ENCODE data around the gene HLA-C. TPM values are rescaled to one million over a fixed set of nuclear protein-coding genes. Genes with fewer than 3 reads are reported as not detected.

The HLA-C gene
- 108 TPM for total RNA-seq
- 351 TPM for polyA plus RNA-seq

GRCh38 chr6:31271641-31272357, at the start of gene HLA-C:
HLA-C (minus strand) TSS chr6:31272092; CDS start chr6:31272071, 21 bp downstream.
- Histone ChIP-seq H3K4me3 (ENCODE audit: low read depth, low read length) (peak within 1 kb of the TSS; percentile 80), H3K36me3 (ENCODE audit: insufficient read depth) (peaks cover 9% of the 10 kb centered on the region), H3K27ac (ENCODE audit: low read depth) (peak within 1 kb of the TSS; percentile 100), H3K4me1 (ENCODE audit: insufficient read depth) (no peaks in the 10 kb centered on the region)
- DNase-seq (ENCODE audit: extremely low spot score), result peak; percentile 92
- under 1% methylated on average over 62 of the region's 62 CpGs for WGBS

GRCh38 chr6:31321005-31321707, 49.3 kb upstream of the HLA-C start:
- 34% methylated on average over 1 of the region's 1 CpG for WGBS
- no peaks in the 10 kb centered on the region for H3K4me1 ChIP-seq (ENCODE audit: insufficient read depth)
- no peak overlapping the region for H3K4me3 ChIP-seq (ENCODE audit: low read depth, low read length)
- no peak overlapping the region for H3K27ac ChIP-seq (ENCODE audit: low read depth)
- DNase-seq (ENCODE audit: extremely low spot score), result no peak
- no peaks in the 10 kb centered on the region for H3K36me3 ChIP-seq (ENCODE audit: insufficient read depth)

- Histone ChIP-seq H3K4me3 (ENCODE audit: low read depth, low read length) (no peak overlapping the region), H3K36me3 (ENCODE audit: insufficient read depth) (no peaks in the 10 kb centered on the region), H3K4me1 (ENCODE audit: insufficient read depth) (no peaks in the 10 kb centered on the region), H3K27ac (ENCODE audit: low read depth) (no peak overlapping the region)
- WGBS, result 57% methylated on average over 2 of the region's 2 CpGs
- DNase-seq (ENCODE audit: extremely low spot score), result no peak
Measured at GRCh38 chr6:31317036-31317435, 45.1 kb upstream of the HLA-C start.

GRCh38 chr6:31309641-31310040, 37.7 kb upstream of the HLA-C start:
- Histone ChIP-seq H3K36me3 (ENCODE audit: insufficient read depth) (no peaks in the 10 kb centered on the region), H3K27ac (ENCODE audit: low read depth) (no peak overlapping the region), H3K4me1 (ENCODE audit: insufficient read depth) (no peaks in the 10 kb centered on the region), H3K4me3 (ENCODE audit: low read depth, low read length) (no peak overlapping the region)
- WGBS, result 73% methylated on average over 2 of the region's 2 CpGs
- no peak for DNase-seq (ENCODE audit: extremely low spot score)

- Histone ChIP-seq H3K4me1 (ENCODE audit: insufficient read depth) (no peaks in the 10 kb centered on the region), H3K4me3 (ENCODE audit: low read depth, low read length) (peak overlapping the region; percentile 23), H3K27ac (ENCODE audit: low read depth) (no peak overlapping the region), H3K36me3 (ENCODE audit: insufficient read depth) (no peaks in the 10 kb centered on the region)
- DNase-seq (ENCODE audit: extremely low spot score), result no peak
- WGBS, result 25% methylated on average over 11 of the region's 11 CpGs
Measured at GRCh38 chr6:31308845-31309175, 36.9 kb upstream of the HLA-C start.

GRCh38 chr6:31308050-31308844, 36.4 kb upstream of the HLA-C start:
- peak overlapping the region; percentile 23 for H3K4me3 ChIP-seq (ENCODE audit: low read depth, low read length)
- no peak for DNase-seq (ENCODE audit: extremely low spot score)
- H3K4me1 ChIP-seq (ENCODE audit: insufficient read depth), result no peaks in the 10 kb centered on the region
- 3% methylated on average over 57 of the region's 57 CpGs for WGBS
- no peak overlapping the region for H3K27ac ChIP-seq (ENCODE audit: low read depth)
- no peaks in the 10 kb centered on the region for H3K36me3 ChIP-seq (ENCODE audit: insufficient read depth)

- Histone ChIP-seq H3K4me3 (ENCODE audit: low read depth, low read length) (no peak overlapping the region), H3K36me3 (ENCODE audit: insufficient read depth) (no peaks in the 10 kb centered on the region), H3K27ac (ENCODE audit: low read depth) (no peak overlapping the region), H3K4me1 (ENCODE audit: insufficient read depth) (no peaks in the 10 kb centered on the region)
- 41% methylated on average over 14 of the region's 14 CpGs for WGBS
- no peak for DNase-seq (ENCODE audit: extremely low spot score)
Measured at GRCh38 chr6:31307669-31308049, 35.8 kb upstream of the HLA-C start.

GRCh38 chr6:31305703-31306219, 33.9 kb upstream of the HLA-C start:
- Histone ChIP-seq H3K4me3 (ENCODE audit: low read depth, low read length) (no peak overlapping the region), H3K36me3 (ENCODE audit: insufficient read depth) (no peaks in the 10 kb centered on the region), H3K27ac (ENCODE audit: low read depth) (no peak overlapping the region), H3K4me1 (ENCODE audit: insufficient read depth) (no peaks in the 10 kb centered on the region)
- no peak for DNase-seq (ENCODE audit: extremely low spot score)
- WGBS, result 84% methylated on average over 4 of the region's 4 CpGs

- Histone ChIP-seq H3K4me3 (ENCODE audit: low read depth, low read length) (no peak overlapping the region), H3K4me1 (ENCODE audit: insufficient read depth) (no peaks in the 10 kb centered on the region), H3K36me3 (ENCODE audit: insufficient read depth) (no peaks in the 10 kb centered on the region), H3K27ac (ENCODE audit: low read depth) (no peak overlapping the region)
- WGBS, result 69% methylated on average over 4 of the region's 4 CpGs
- DNase-seq (ENCODE audit: extremely low spot score), result no peak
Measured at GRCh38 chr6:31304683-31305082, 32.8 kb upstream of the HLA-C start.

GRCh38 chr6:31300797-31301196, 28.9 kb upstream of the HLA-C start:
- WGBS, result 53% methylated on average over 4 of the region's 4 CpGs
- H3K4me3 ChIP-seq (ENCODE audit: low read depth, low read length), result no peak overlapping the region
- no peaks in the 10 kb centered on the region for H3K4me1 ChIP-seq (ENCODE audit: insufficient read depth)
- DNase-seq (ENCODE audit: extremely low spot score), result no peak
- no peak overlapping the region for H3K27ac ChIP-seq (ENCODE audit: low read depth)
- no peaks in the 10 kb centered on the region for H3K36me3 ChIP-seq (ENCODE audit: insufficient read depth)

GRCh38 chr6:31299947-31300346, 28.1 kb upstream of the HLA-C start:
- no peaks in the 10 kb centered on the region for H3K4me1 ChIP-seq (ENCODE audit: insufficient read depth)

GRCh38 chr6:31299511-31299910, 27.6 kb upstream of the HLA-C start:
- no peak for DNase-seq (ENCODE audit: extremely low spot score)
- WGBS, result 15% methylated on average over 2 of the region's 2 CpGs
- Histone ChIP-seq H3K36me3 (ENCODE audit: insufficient read depth) (no peaks in the 10 kb centered on the region), H3K27ac (ENCODE audit: low read depth) (no peak overlapping the region), H3K4me1 (ENCODE audit: insufficient read depth) (no peaks in the 10 kb centered on the region), H3K4me3 (ENCODE audit: low read depth, low read length) (no peak overlapping the region)

More at GRCh38 chr6:31299947-31300346, 28.1 kb upstream of the HLA-C start:
- DNase-seq (ENCODE audit: extremely low spot score), result no peak
- Histone ChIP-seq H3K36me3 (ENCODE audit: insufficient read depth) (no peaks in the 10 kb centered on the region), H3K27ac (ENCODE audit: low read depth) (no peak overlapping the region), H3K4me3 (ENCODE audit: low read depth, low read length) (no peak overlapping the region)
- WGBS, result 63% methylated on average over 3 of the region's 3 CpGs

- Histone ChIP-seq H3K36me3 (ENCODE audit: insufficient read depth) (no peaks in the 10 kb centered on the region), H3K27ac (ENCODE audit: low read depth) (no peak overlapping the region), H3K4me3 (ENCODE audit: low read depth, low read length) (no peak overlapping the region), H3K4me1 (ENCODE audit: insufficient read depth) (no peaks in the 10 kb centered on the region)
- 55% methylated on average over 3 of the region's 3 CpGs for WGBS
- no peak for DNase-seq (ENCODE audit: extremely low spot score)
Measured at GRCh38 chr6:31294056-31294455, 22.2 kb upstream of the HLA-C start.
